NCI-H2196 treated with DMSO at 0.1 percent for 48 hours (cell line): ENCODE results near the gene TMEM38A.
"Not testable (repeated sequence)": the region's sequence is repeated elsewhere in the genome, so short reads cannot be mapped to it uniquely, and the experiment has no call there.

ENCODE experiments used
- DNase-seq: peaks from one replicate; lab custom pipeline; 2025; ENCODE audit not compliant: unreplicated experiment; lab: John Stamatoyannopoulos, UW

TMEM38A gene

GRCh38 chr19:16676101-16676798 lies 15.3 kb downstream of the TMEM38A start:
- no peak for DNase-seq

DNA sequence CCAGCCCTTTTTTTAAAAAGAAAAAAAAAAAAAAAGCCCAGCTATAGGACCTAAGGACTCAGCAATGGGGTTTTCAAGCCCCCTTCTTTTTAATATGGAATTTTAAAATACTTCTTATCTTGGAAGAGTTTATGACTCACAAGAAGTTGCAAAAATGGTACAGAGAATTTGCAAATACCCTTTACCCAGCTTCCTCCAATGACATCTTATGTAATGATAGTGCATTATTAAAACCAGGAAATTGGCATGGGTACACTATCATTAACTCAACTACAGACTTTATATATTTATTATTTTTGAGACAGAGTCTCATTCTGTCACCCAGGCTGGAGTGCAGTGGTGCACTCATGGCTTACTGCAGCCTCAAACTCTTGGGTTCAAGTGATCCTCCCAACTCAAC lies 16.1 kb downstream of the TMEM38A start:
- DNase-seq, result no peak

DNA sequence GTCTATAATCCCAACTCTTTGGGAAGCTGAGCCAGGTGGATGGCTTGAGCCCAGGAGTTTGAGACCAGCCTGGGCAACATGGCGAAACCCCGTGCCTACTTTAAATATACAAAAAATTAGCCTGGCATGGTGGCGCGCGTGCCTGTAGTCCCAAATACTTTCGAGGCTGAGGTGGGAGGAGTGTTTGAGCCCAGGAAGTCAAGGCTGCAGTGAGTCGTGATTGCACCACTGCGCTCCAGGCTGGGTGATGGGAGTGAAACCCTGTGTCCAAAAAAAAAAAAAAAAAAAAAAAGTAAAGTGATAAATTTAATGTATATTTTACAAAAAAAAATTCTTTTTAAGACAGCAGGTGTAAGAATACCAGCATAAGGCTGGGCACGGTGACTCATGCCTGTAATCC lies 17.6 kb downstream of the TMEM38A start:
- no peak for DNase-seq

- no peak for DNase-seq
These were observed 18.9 kb downstream of the TMEM38A start for GRCh38 chr19:16679811-16680210.

- DNase-seq, result no peak
These were observed 21.6 kb downstream of the TMEM38A start for GRCh38 chr19:16682539-16682938.

DNA sequence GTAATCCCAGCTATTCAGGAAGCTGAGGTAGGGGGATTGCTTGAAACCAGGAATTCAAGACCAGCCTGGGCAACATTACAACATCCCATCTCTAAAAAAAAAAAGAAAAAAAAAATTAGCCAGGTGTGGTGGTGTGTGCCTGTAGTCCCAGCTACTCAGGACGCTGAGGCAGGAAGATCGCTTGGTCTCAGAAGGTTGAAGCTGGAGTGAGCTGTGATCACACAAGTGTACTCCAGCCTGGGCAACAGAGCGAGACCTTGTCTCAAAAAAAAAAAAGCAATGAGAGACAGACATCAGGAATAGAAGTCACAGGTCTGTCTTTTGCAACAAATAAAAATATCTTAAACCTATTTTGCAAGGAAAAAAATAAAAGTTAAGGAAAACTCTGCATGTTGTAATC lies 23.3 kb downstream of the TMEM38A start:
- no peak for DNase-seq

DNA sequence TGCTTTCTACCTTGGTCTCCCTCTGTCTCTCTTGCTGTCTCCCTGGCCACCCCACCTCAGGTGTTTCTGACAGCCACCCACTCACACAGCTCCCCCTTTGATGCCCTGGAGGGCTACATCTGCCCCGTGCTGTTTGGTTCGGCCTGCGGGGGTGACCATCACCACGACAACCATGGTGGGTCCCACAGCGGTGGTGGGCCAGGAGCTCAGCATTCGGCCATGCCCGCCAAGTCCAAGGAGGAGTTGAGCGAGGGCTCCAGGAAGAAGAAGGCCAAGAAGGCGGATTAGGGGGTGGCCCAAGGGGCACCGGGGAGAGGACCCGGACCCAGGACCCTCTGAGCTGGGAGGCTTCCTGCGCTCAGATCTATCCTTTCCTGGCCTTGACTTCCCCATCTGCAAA lies 27.1 kb downstream of the TMEM38A start:
- DNase-seq, result no peak

DNA sequence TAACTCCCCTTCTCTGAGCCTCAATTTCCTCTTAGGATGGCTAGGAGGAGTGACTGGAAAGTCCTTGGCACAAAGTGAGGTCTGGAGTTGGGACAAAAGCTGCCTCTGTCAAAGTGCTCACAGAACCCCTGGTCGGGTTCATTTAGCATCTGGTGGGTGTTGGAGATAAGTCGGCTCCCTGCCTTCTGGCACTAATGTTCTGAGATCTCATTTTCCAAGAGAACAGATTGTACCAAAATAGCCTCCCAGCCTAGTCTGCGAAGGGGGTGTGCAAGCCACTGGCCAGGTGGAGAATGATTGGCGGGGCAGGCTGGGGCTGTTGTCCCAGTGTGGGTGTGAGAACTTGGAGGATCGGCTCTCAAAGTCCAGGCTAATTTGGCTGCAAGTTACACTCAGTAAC lies 38.0 kb downstream of the TMEM38A start:
- DNase-seq, result no peak

- no peak for DNase-seq
These were observed 41.2 kb downstream of the TMEM38A start for GRCh38 chr19:16702123-16702522.

- no peak for DNase-seq
These were observed 42.7 kb downstream of the TMEM38A start for GRCh38 chr19:16703677-16704076.

GRCh38 chr19:16710870-16711269 lies 49.9 kb downstream of the TMEM38A start:
- not testable (repeated sequence) for DNase-seq

DNA sequence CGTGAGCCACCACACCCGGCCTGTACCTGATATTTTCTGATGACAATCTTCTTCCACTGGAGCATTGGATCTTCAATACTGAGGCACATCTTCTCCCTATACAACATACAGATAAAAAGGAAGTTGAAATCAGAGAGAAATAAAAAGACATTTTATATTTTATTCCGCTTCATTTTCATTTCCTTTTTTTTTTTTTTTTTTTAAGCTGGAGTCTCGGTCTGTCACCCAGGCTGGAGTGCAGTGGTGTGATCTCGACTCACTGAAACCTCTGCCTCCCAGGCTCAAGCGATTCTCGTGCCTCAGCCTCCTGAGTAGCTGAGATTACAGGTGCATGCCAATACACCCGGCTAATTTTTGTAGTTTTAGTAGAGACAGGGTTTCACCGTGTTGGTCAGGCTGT lies 51.4 kb downstream of the TMEM38A start:
- not testable (repeated sequence) for DNase-seq

DNA sequence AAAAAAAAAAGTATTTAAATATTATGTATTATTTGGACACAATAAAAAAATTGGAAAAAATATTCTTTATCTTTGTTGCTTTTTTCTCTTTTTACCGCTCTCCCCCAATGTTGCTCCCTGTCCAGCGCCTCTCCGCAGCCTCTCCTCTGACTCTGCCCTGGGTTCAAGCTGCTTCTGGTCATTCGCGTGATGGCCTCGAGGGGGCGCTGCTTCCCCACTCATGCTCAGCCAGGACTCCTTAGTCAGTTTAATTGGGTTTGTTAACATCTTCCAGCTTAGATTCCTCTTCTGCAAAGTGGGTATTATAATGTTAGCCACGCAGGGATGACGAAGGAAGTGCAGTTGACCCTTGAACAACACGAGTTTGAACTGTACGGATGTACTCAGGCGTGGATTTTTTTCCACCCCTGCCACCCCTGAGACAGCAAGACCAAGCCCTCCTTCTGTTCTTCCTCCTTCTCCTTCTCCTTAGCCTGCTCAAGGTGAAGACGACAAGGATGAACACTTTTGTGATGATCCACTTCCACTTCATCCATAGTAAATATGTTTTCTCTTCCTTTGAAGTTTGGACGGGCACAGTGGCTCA lies 53.9 kb downstream of the TMEM38A start:
- peak; percentile 46 for DNase-seq

DNA sequence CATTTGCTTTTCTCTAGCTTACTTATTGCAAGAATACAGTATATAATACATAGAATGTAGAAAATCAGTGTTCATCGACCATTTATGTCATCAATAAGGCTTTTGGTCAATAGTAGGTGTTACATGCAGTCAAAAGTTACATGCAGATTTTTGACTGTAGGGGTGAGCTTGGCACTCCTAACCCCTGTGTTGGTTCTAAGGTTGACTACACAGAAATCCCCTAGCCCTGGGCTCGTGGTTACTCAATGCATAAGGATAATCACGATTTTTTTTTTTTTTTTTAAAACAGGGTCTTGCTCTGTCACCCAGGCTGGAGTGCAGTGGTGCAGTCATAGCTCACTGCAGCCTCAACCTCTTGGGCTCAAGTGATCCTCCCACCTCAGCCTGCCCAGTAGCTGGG lies 54.7 kb downstream of the TMEM38A start:
- DNase-seq, result no peak

DNA sequence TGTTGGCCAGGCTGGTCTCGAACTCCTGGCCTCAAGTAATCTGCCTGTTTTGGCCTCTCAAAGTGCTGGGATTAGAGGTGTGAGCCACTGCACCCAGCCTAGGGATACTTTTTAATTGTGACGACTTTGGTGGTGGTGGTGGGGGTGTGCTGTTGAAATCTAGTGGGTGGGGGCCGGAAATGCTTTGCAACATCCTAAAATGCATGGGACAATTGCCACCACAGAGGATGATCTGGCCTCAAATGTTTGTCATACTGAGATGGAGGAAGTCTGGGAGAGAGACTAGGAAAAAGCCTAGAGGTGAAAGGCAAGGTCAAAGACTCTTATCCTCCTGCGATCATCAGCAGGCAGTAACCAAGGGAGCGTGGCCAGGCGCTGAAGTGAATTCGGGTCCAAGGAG lies 60.1 kb downstream of the TMEM38A start:
- no peak for DNase-seq

GRCh38 chr19:16722591-16722990 lies 61.7 kb downstream of the TMEM38A start:
- no peak for DNase-seq

- DNase-seq, result peak; percentile 31
These were observed 66.0 kb downstream of the TMEM38A start for GRCh38 chr19:16726916-16727315.

- not testable (repeated sequence) for DNase-seq
These were observed 74.8 kb downstream of the TMEM38A start for GRCh38 chr19:16735650-16736266.

- no peak for DNase-seq
These were observed 75.8 kb downstream of the TMEM38A start for GRCh38 chr19:16736709-16737108.

- DNase-seq, result peak; percentile 44
These were observed 77.0 kb downstream of the TMEM38A start for GRCh38 chr19:16737911-16738310.

DNA sequence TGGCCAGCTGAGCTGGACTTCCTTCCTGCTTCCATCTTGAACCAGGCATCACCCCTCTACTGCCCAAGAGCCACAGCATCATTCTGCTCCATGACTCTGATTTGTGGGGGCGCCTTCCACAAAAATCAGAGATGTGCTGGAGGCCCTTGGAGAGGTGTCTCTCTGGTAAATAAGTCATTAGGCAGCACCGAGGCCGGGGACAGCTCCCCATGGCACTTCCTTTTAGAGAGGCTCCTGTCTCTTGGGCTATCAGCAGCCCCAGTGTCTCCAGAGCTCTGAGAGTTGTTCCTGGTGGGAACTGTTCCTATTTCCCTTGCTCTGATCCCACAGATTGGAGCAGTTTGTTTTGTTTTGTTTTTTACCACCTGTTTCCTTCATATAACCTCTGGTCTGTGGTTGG lies 78.6 kb downstream of the TMEM38A start:
- DNase-seq, result no peak
